GM12872 (cell line): ENCODE measurements around the gene SMG6.

ENCODE experiments used
- CTCF ChIP-seq: IDR thresholded peaks from 3 replicates; pipeline ENCODE4 v1.5.1; 2011; ENCODE audit warnings: low read depth, mild to moderate bottlenecking, low read length, moderate library complexity; ENCODE audit not compliant: insufficient read depth

The SMG6 gene

GRCh38 chr17:2222901-2223616, 80.5 kb downstream of the SMG6 start:
- TF ChIP-seq CTCF: no peak

GRCh38 chr17:2222301-2222700, 81.3 kb downstream of the SMG6 start:
- no peak for TF ChIP-seq CTCF

- TF ChIP-seq CTCF: no peak
These were observed 85.2 kb downstream of the SMG6 start for GRCh38 chr17:2218426-2218825.

GRCh38 chr17:2215616-2216364, 87.8 kb downstream of the SMG6 start:
- TF ChIP-seq CTCF: no peak

- TF ChIP-seq CTCF: no peak
These were observed 88.5 kb downstream of the SMG6 start for GRCh38 chr17:2214929-2215615.

GRCh38 chr17:2214047-2214928, 89.3 kb downstream of the SMG6 start:
- TF ChIP-seq CTCF: no peak
